Hematopoietic multipotent progenitor cell treated with erythropoietin and hydrocortisone succinate and interleukin-3 and kit ligand, for 17 days (in vitro differentiated cells): ENCODE data around the gene CADM4.
A peak's percentile ranks its signal among the peaks of the same experiment; 100 is the strongest.
"Not testable (repeated sequence)": the region's sequence is repeated elsewhere in the genome, so short reads cannot be mapped to it uniquely, and the experiment has no call there.

Experiments used
- DNase-seq: peaks from one replicate; pipeline ENCODE4 v3.0.0-alpha.2; 2015; ENCODE audit warnings: low spot score

CADM4 gene

DNA sequence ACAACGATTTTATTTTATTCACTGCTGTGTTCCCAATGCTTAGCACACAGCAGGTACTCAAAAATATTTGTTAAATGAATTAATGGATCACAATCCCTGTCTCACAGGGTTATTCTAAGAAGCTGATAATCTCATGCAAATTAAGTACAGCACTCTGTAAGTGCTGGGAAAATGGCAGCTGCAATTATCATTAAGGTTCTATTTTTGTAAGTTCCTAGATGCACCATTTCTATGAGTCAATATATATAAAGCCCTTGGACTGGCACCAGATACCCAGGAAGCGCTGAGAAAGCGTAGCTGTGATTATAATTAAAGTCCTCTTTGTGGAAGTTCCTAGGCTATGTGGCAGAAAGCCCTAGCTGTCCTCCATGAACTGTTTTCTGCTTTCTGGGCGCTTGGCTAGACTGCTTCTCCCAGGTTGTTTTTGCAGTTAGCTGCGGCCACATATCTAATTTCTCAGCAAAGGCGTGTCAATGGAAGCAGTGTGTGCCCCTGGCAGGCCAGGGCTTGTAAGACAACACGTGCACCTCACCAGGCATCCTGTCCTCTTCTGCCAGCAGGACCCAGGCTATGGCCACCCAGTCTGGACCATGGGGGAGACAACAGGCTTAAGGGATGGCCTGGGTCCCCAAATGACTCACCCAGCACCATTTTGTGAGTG is 33.0 kb downstream of the CADM4 start:
- no peak for DNase-seq

DNA sequence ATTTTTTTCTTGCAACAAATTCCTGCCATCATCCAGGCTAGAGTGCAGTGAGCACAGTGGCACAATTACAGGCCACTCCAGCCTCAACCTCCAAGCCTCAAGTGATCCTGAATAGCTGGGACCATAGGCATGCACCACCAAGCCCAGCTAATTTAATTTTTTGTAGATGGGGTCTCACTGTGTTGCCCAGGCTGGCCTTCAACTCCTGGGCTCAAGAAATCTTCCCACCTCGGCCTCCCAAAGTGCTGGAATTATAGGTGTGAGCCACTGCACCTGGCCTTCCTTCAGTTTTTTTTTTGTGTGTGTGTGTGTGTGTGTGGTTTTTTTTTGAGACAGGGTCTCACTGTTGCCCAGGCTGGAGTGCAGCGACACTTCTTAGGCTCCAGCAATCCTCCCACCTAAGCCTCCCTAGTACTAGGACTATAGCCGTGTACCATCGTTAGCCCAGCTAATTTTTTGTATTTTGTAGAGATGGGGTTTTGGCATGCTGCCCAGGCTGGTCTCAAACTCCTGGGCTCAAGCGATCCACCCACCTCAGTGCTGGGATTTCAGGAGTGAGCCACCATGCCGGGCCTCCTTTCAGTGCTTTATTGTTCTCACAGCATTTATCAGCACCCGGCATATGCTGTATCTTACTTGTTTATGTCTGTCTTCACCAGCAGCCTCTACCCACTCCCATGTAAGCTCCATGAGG is 33.6 kb downstream of the CADM4 start:
- no peak for DNase-seq

GRCh38 chr19:43600326-43600725 is 39.3 kb downstream of the CADM4 start:
- DNase-seq = not testable (repeated sequence)

GRCh38 chr19:43599635-43600295 is 39.9 kb downstream of the CADM4 start:
- no peak for DNase-seq

GRCh38 chr19:43598445-43599240 is 41.0 kb downstream of the CADM4 start:
- no peak for DNase-seq

DNA sequence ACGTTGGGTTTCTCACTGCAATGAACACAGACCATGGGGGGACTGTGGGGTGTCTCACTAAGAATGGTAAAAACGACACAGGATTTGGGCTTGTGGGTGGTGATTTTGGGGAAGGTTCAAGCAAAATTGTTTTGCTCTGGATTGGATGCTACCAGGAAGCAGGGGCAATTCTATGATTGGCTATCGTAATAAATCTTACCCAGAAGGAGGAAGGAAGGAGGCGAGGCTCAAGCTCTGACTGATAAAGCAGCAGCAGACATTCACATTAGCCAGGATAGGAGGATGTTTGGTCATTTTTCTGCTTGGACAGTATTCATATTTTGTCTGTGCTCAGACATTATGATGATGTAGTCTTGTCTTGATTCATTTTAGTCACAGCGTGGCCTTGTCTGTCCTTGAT is 41.8 kb downstream of the CADM4 start:
- no peak for DNase-seq

DNA sequence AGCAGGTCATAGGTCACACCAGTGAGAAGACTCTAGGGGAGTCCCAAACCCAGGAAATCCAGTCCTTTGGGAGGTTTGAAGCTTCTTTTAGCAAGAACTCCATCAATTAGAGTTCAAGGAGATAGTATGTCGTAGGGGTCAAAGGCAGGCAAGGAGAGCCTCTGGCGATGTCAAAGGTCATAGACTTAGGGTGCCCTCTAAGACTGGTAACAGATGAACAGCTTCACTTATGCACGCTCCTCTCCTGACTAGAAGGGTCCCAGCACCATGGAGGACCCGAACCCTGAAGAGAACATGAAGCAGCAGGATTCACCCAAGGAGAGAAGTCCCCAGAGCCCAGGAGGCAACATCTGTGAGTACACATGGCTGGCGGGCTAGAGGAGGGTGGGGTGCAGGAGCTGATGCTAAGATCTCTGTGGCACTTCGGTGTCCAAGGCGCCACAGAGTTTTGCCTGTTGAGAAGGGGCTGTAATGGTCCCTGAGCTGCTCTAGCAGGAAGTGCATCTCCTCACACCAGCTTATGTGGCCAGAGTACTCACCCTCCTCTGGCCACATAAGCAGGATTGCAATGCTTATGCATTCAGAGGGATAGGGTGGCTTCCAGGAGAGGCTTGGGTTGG is 42.7 kb downstream of the CADM4 start:
- DNase-seq = no peak

DNA sequence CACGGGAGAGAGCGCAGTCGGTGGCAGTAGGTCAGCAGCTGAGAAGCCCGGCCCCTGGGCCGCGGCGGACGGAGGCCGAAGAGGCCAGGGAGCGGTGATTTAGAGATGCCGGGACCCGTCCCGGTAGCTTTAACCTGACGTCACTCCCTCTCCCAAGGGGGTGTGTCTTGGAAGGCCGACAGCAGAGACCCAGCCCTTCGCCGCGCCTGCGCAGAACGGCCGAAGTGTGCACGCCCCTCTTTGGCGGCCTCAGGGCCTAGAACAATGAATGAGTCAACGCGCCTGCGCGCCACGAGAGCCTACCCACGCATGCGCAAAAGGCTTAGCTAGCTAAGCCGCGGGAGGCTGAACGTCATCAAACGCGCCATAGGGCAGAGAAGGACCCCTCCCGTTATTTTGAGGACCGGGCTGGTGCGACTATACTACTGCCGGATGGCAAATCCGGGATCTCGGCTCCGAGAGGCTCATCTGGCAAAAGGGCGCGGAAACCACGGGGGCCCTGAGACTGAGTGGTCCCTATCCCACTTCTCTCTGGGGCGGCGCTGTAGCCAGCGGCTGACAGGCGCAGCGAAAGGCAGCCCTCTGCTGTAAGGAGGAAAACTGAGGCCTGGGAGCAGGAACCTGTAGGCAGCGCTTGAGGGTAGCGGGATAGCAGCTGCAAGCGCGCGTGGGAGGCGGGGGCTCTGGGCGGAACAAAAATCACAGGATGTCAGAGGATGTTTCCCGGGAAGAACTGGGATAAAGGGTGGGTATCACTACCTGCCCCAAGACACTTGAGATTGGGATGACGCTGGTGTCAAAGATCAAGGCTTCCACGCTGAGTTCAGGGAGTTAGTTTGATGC is 43.4 kb downstream of the CADM4 start, which contains the start of the genes IRGQ and ZNF576:
Gene IRGQ, minus strand, starts transcription at position 136 of the 843 bp plus-strand sequence. CDS start 796 bp downstream, outside the sequence.
Gene ZNF576, plus strand, starts transcription at position 597 of the 843 bp plus-strand sequence. CDS start 514 bp downstream, outside the sequence.
- peak; percentile 100 for DNase-seq

GRCh38 chr19:43595605-43595998 is 44.0 kb downstream of the CADM4 start:
- no peak for DNase-seq

DNA sequence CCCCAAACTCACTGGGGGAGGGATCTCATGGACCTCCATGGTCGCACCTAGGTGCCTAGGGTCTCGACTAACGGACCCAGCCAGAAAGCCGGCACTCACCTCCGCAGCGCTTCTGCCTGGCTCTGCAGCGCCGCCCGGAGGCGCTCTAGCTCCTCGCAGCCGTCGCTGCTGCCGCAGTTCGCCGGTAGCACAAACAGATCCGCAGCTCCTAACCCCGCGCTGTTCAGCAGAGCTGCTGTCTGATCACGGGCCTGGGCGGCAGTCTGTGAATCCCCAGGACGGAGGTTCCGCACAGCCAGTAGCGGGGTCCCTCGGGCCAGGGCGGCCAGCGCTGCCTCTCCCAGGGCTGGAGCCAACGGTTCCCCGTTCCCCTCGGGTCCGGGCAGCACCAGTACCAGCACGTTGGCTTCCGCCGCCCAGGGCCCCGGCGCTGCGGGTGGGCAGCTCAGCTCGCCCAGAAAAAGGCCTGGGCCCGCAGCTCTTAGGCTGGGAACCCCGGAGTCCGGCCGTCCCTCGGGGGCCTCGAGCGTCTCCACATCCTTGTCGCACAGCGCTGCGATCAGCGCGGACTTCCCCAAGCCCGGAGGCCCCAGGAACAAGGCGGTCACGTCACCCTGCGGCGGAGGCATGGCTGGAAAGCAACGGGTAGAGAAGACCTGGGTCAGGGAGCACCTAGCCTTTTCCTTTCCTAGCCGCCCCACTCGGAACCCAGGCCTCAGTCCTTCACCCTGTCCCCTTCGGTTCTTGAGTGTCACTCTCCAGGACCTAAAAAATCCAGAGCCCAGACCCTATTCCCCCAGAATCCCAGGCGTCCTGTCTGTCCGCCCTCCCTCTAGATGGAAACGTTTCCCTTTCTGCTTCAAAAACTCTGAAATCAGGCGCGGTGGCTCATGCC is 44.7 kb downstream of the CADM4 start:
- DNase-seq = peak; percentile 75

DNA sequence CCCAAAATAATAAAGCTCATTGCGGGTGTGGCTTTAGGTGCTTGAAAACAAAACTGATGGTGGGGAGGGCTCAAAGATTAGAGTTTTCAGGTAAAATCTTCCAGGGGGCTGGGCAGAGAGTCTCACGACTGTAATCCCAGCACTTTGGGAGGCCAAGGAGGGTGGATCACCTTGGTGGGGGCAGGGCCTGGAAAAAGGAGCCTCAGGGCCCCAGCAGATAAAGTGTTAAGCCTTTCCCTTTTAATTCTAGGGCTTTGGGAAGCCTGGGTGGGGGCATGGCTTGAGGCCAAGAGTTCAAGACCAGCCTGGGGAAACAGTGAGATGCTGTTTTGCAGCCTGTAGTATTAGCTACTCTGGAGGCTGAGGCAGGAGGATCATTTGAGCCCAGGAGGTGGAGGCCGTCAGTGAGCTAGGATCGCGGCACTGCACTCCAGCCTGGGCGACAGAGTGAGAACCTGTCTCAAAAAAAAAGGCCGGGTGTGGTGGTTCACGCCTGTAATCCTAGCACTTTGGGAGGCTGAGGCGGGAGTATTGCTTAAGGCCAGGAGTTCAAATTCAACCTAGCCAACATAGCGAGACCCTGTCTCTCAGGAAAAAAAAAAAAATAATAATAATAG is 45.5 kb downstream of the CADM4 start:
- no peak for DNase-seq

- DNase-seq = no peak
These were observed 46.8 kb downstream of the CADM4 start for GRCh38 chr19:43592800-43593350.

DNA sequence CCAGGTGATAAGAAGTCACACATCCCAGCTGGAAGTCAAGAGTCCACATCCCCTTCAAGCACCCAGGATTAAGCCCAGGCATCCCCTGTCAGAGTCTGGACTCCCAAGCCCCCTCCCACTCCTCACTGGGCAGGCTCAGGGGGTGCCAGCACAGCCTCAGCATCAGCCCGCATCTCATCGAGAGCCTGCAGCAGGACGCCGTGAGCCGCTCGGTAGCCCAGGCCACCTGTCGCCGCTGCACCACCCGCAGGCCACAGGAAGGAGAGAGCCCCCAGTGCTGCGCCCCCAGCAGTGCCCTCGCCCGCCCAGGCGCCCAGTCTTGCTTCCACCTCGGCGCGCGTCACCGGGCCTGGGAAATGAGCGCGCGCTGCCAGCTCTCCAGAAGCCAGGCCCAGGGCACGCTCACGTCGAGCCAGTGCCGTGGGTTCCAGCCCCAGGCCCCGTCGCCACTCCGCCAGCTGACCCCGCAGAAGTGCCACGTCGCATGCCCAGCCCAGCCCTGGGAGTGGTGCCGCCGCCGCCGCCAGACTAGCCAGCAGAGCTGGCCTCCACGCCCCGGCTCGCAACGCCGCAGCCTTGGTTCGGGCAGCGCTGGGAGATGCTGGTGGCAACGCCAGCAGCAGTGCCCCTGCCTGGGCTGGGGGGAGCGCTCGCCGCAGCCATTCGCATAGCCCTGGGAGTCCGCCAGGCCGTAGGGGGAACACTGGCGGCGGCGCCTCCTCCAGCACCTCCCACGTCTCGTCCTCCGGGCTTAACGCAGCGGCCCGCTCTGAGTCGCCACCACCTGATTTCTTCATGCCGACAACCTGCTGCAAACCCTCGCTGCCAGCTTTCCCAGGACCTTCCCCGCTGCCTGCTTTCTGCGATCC is 47.5 kb downstream of the CADM4 start:
- no peak for DNase-seq

DNA sequence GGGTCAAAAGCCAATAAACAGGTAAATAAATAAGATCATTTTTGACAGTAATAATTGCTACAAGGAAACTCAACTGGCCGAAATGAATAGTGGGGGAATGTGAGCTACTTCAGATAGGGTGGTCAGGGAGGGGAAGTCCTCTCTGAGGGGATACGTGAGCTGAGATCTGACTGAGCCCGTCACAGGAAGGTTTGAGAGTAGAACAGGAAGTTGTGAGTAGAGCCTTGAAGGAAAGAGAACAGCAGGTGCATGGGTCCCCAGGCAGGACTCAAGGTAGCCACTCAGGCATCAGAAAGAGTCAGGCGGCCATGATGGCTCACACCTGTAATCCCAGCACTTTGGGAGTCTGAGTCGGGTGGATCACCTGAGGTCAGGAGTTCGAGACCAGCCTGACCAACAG is 50.0 kb downstream of the CADM4 start:
- DNase-seq = no peak

DNA sequence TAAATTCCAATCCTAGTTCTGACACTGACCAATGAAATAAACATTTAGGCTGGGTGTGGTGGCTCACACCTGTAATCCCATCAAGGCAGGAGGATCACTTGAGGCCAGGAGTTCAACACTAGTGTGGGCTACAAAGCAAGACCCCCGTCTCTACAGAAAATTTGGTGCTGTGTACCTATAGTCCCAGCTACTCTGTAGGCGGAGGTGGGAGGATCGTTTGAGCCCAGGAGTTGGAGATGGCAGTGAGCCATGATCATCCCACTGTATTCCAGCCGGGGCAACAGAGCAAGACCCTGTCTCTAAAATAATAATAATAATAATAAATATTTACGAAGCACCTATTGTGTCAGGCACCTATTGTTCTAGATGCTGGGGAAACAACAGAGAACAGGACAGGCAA is 50.4 kb downstream of the CADM4 start:
- no peak for DNase-seq

DNA sequence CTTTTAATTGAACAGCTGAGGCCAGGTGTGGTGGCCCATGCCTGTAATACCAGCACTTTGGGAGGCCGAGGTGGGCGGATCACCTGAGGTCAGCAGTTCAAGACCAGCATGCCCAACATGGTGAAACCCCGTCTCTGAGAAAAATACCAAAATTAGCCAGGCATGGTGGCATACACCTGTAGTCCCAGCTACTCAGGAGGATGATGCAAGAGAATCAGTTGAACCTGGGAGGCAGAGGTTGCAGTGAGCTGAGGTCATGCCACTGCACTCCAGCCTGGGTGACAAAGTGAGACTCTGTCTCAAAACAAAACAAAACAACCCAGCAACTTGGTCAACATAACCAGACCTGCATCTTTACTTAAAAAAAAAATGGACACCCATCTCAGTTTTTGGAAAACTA is 52.6 kb downstream of the CADM4 start:
- DNase-seq = not testable (repeated sequence)

DNA sequence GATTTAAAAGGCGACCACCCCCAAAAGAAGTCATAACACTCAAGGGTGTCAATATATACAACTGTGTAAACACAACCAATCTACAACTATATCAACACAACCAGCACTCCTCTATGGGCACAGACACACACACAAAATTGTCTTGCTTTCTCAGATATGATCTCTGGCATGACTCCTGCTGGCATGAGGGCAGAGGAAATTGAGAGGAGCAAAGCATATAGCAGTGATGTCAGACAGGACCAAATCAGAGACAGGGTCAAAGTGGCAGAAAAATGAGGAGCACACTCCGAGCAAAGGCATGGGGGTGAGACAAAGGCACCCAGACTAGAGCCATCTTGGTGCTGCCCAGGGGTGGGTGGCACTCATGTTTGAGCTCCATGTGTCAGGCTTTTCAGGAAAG is 53.3 kb downstream of the CADM4 start:
- DNase-seq = no peak

DNA sequence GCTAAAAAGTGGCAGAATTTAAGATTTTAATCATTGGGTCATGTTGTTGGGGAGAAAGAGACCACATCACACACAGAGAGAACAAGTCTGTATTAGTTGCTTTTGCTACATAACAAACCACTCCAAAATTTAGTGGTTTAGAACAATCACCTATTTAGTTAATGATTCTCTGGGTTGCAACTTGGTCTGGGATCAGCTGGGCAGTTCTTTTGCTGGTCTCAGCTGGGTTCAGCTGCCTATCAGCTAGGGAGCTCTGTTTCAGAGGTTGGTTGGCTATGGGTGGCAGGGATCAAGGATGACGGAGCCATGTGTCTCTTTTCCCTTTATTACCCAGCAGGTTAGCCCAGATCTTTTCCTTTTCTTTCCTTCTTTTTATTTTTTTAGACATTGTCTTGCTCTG is 55.2 kb downstream of the CADM4 start:
- no peak for DNase-seq
